ENCODE measurements around the gene CCDC7. TPM values are rescaled to one million over a fixed set of nuclear protein-coding genes. Genes with fewer than 3 reads are reported as not detected.
A peak's percentile ranks its signal among the peaks of the same experiment; 100 is the strongest.
"Not testable (repeated sequence)": the region's sequence is repeated elsewhere in the genome, so short reads cannot be mapped to it uniquely, and the experiment has no call there.

The CCDC7 gene
- total and polyA plus RNA-seq, 5 experiments from 2014 or later, result 8.9 to 94.5 (median 26.0) TPM

DNA sequence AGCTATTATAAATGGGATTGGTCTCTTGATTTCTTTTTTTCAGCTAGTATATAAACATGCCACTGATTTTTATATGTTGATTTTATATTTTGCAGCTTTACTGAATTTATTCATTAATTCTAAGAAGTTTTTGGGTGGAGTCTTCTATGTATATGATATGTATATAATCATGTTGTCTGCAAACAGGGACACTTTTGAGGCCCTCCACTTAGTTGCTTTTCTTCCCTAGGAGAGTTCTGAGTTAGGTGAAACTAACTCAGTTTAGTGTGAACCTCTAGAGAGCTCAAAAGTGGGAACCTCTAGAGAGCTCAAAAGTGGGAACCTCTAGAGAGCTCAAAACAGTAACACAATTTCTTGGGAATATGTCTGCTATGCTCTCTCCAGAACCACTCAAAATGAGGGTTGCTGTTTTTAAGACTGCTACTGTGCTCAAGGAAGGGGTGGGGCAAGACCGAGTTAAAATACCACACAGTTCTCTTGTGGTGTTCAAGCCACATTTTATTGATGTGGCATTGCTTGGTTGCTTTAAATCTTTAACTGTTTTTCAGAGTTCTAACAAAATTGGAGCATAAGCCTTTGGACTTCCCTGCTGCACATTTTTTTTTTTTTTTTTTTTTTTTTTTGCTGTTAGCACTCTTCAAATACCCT is 13.2 kb downstream of the CCDC7 start:
- ATAC-seq, result peak; percentile 98 to 100
- peaks cover 19 to 42% (median 38%) of the 10 kb centered on the region in 4 donors for H3K4me1 Mint-ChIP-seq
- H3K4me3 Mint-ChIP-seq, result peak overlapping the region; percentile 44 to 78 (median 64)
- H3K27me3 Mint-ChIP-seq, result no peaks in the 10 kb centered on the region
- peak in 9 of 10 donors; percentile 27 to 89 (median 77) for DNase-seq
- H3K9me3 Mint-ChIP-seq, result no peaks in the 10 kb centered on the region
- peak overlapping the region; percentile 17 to 91 (median 86) for H3K27ac Mint-ChIP-seq
- POLR2A ChIA-PET, result interaction anchor here (0.7 to 3.3 kb wide), 6 partner anchors 9 to 407 kb away, joined by 5 to 27 read pairs (median 6); partner anchors contain the start of gene CCDC7
- H3K36me3 Mint-ChIP-seq, result peaks cover 7 to 26% (median 22%) of the 10 kb centered on the region in 3 donors

DNA sequence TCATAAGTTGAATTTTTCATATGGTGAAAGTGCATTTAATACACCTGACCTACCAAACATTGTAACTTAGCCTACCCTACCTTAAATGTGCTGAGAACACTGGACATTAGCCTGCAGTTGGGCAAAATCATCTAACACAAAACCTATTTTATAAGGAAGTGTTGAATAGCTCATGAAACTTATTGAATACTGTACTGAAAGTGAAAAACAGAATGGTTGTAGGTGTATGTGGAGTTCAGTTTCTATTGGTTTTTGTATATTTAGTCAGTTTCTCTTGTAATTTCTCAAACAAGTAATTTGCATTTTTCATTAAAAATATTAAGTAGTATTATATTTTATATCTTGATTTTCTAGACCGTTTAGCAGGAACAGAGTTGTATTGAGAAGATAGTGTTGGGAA is 15.3 kb downstream of the CCDC7 start:
- ATAC-seq (no peak), DNase-seq (no peak)
- POLR2A ChIA-PET, result interaction anchor here (3.3 kb wide), 1 partner anchor 15 kb away, joined by 27 read pairs; the partner anchor contains the start of gene CCDC7
- no peaks in the 10 kb centered on the region for H3K9me3 Mint-ChIP-seq
- no peaks in the 10 kb centered on the region for H3K27me3 Mint-ChIP-seq
- peaks cover 15 to 20% (median 19%) of the 10 kb centered on the region in 3 donors for H3K36me3 Mint-ChIP-seq
- peak overlapping the region in 1 of 10 donors; percentile 51 for H3K27ac Mint-ChIP-seq
- H3K4me1 Mint-ChIP-seq, result peaks cover 16 to 44% (median 41%) of the 10 kb centered on the region in 4 donors
- H3K4me3 Mint-ChIP-seq, result no peak overlapping the region

DNA sequence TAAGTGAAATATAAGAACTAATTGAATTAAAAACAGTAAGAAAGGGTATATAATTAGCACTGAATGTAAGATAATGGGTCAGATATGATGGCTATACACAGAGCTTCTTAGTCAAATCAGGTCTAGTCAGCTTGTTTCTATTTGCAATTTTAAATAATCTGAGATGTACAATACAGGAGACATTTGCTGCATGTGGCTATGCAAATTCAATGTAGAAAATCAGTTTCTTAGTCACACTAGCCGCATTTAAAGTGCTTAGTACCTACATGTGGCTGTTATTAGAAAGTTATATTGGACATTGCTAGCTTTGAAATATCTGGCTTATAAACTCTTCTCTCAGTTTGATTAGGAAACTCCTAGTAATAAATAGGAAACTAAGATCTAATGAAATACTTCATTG is 25.3 kb downstream of the CCDC7 start:
- Mint-ChIP-seq H3K27ac (no peak overlapping the region), H3K36me3 (peaks cover 12 to 70% (median 59%) of the 10 kb centered on the region in 3 donors), H3K4me1 (peaks cover 0 to 12% (median 4%) of the 10 kb centered on the region in 4 donors), H3K9me3 (no peaks in the 10 kb centered on the region), H3K27me3 (no peaks in the 10 kb centered on the region), H3K4me3 (no peak overlapping the region)
- POLR2A ChIA-PET, result no interaction called here
- DNase-seq (no peak), ATAC-seq (no peak)

DNA sequence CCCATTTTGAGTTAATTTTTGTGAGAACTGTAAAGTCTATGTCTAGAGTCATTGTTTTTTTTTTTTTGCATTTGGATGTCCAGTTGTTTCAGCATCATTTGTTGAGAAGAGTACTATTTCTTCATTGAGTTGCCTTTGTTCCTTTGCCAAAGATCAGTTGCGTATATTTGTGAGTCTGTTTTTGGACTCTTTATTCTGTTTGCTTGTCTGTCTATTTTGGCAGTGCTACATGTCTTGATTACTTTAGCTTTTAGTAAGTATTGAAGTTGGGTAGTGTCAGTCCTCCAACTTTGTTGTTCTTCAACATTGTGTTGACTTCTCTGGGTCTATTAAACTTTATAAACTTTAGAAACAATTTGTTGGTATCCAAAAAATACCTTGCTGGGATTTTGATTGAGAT is 31.6 kb downstream of the CCDC7 start:
- H3K27ac Mint-ChIP-seq, result no peak overlapping the region
- peaks cover 40 to 75% (median 72%) of the 10 kb centered on the region in 3 donors for H3K36me3 Mint-ChIP-seq

DNA sequence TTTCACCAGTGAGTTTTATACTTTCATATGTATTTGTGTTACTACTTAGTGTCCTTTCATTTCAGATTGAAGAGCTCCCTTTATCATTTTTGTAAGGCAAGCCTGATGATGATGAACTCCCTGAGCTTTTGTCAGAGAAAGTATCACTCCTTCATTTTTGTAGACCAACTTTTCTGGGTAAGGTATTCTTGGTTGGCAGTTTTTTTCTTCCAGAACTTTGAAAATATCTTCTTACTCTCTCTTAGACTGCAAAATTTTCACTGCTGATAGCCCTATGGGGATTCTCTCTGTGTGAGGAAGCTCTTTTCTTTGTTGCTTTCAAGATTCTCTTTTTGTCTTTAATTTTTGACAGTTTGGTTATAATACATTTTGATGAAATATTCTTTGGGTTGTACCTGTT is 35.7 kb downstream of the CCDC7 start:
- H3K9me3 Mint-ChIP-seq, result peaks cover 9 to 55% (median 21%) of the 10 kb centered on the region in 9 donors
- H3K27ac Mint-ChIP-seq, result no peak overlapping the region
- H3K4me1 Mint-ChIP-seq, result peaks cover 0 to 20% (median 4%) of the 10 kb centered on the region in 4 donors
- POLR2A ChIA-PET, result no interaction called here
- DNase-seq (no peak), ATAC-seq (no peak)
- H3K4me3 Mint-ChIP-seq, result no peak overlapping the region
- H3K27me3 Mint-ChIP-seq, result no peaks in the 10 kb centered on the region
- peaks cover 34 to 83% (median 76%) of the 10 kb centered on the region in 3 donors for H3K36me3 Mint-ChIP-seq

More for the DNA sequence above, 31.6 kb downstream of the CCDC7 start:
- Mint-ChIP-seq H3K4me3 (no peak overlapping the region), H3K9me3 (peaks cover 6 to 34% (median 17%) of the 10 kb centered on the region in 9 donors), H3K4me1 (peaks cover 0 to 9% (median 2%) of the 10 kb centered on the region in 4 donors), H3K27me3 (no peaks in the 10 kb centered on the region)
- DNase-seq (no peak), ATAC-seq (no peak)
- POLR2A ChIA-PET, result no interaction called here

DNA sequence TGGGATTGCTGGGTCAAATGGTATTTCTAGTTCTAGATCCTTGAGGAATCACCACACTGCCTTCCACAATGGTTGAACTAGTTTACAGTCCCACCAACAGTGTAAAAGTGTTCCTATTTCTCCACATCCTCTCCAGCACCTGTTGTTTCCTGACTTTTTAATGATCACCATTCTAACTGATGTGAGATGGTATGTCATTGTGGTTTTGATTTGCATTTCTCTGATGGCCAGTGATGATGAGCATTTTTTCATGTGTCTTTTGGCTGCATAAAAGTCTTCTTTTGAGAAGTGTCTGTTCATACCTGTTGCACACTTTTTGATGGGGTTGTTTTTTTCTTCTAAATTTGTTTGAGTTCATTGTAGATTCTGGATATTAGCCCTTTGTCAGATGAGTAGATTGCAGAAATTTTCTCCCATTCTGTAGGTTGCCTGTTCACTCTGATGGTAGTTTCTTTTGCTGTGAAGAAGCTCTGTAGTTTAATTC is 37.1 kb downstream of the CCDC7 start:
- ATAC-seq, H3K27me3 Mint-ChIP-seq, POLR2A ChIA-PET, H3K27ac Mint-ChIP-seq, DNase-seq, H3K4me3 Mint-ChIP-seq: not testable (repeated sequence)
- H3K9me3 Mint-ChIP-seq, result peaks cover 9 to 62% (median 30%) of the 10 kb centered on the region in 9 donors
- peaks cover 0 to 20% (median 5%) of the 10 kb centered on the region in 4 donors for H3K4me1 Mint-ChIP-seq
- peaks cover 37 to 83% (median 78%) of the 10 kb centered on the region in 3 donors for H3K36me3 Mint-ChIP-seq

DNA sequence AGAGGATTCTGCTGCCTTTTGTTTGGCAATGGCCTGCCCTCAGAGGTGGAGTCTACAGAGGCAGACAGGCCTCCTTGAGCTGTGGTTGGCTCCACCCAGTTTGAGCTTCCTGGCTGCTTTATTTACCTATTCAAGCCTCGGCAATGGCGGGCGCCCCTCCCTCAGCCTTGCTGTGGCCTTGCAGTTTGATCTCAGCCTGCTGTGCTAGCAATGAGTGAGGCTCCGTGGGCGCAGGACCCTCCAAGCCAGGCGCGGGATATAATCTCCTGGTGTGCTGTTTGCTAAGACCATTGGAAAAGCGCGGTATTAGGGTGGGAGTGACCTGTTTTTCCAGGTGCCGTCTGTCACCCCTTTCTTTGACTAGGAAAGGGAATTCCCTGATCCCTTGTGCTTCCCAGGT is 42.1 kb downstream of the CCDC7 start:
- H3K27me3 Mint-ChIP-seq, DNase-seq, H3K4me3 Mint-ChIP-seq, ATAC-seq, H3K27ac Mint-ChIP-seq: not testable (repeated sequence)
- Mint-ChIP-seq H3K4me1 (peaks cover 16 to 31% (median 26%) of the 10 kb centered on the region in 4 donors), H3K36me3 (peaks cover 41 to 77% (median 72%) of the 10 kb centered on the region in 3 donors), H3K9me3 (peaks cover 0 to 38% (median 19%) of the 10 kb centered on the region in 9 donors)
- POLR2A ChIA-PET, result interaction anchor here (0.6 kb wide), 1 partner anchor 22 kb away, joined by 4 read pairs; no protein-coding TSS in a partner anchor

DNA sequence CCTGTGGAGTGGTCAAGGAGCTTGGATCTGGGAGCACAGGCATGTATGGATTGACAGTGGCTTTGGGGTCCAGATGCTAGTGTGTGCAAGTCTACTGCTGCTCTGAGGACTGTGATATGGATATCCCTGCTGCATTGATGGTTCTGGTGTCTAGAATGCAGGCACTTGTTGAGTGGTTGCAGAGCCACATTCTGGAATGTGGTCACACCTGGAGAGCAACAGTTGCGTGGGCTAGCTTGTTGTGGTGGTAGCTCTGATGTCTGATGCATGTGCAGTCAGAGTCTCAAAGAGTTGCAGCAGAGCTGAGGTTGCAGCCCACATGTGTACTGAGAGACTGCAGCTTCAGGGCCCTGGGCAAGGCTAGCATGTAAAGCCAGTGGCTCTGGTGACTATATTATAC is 43.2 kb downstream of the CCDC7 start:
- peak overlapping the region in 5 of 10 donors; percentile 6 to 85 (median 46) for H3K27ac Mint-ChIP-seq
- ATAC-seq (no peak), DNase-seq (no peak)
- POLR2A ChIA-PET, result interaction anchor here (1.1 kb wide), 1 partner anchor 43 kb away, joined by 4 read pairs; the partner anchor contains the start of gene CCDC7
- H3K4me3 Mint-ChIP-seq, result no peak overlapping the region
- H3K4me1 Mint-ChIP-seq, result peaks cover 16 to 31% (median 26%) of the 10 kb centered on the region in 4 donors
- H3K27me3 Mint-ChIP-seq, result no peaks in the 10 kb centered on the region
- peaks cover 0 to 29% (median 19%) of the 10 kb centered on the region in 9 donors for H3K9me3 Mint-ChIP-seq
- H3K36me3 Mint-ChIP-seq, result peaks cover 43 to 69% (median 68%) of the 10 kb centered on the region in 3 donors

DNA sequence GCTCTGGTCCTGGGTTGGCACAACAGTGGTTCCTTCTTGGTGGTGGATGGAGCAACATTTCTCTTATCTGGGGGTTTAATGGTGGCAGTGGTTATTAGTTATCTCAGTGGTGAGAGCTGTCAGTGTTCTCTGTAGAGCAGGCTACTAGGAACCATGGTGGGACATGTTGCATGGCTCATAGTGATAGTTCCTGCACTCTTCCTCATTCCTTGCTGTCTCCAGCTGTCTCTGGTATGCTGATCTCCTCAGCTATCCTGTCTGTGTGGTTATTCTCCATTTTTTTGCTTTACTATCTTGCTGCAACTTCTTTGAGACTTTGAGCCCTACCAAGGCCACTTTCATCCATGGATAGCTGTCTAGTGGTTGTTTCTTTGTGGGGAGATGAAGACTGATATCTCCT is 44.0 kb downstream of the CCDC7 start:
- peaks cover 47 to 67% (median 62%) of the 10 kb centered on the region in 3 donors for H3K36me3 Mint-ChIP-seq
- peak overlapping the region in 4 of 10 donors; percentile 8 to 85 (median 62) for H3K27ac Mint-ChIP-seq
- peaks cover 16 to 31% (median 26%) of the 10 kb centered on the region in 4 donors for H3K4me1 Mint-ChIP-seq
- no peaks in the 10 kb centered on the region for H3K27me3 Mint-ChIP-seq
- ATAC-seq (no peak), DNase-seq (no peak)
- H3K4me3 Mint-ChIP-seq, result peak overlapping the region in 1 of 10 donors; percentile 7
- H3K9me3 Mint-ChIP-seq, result peaks cover 0 to 22% (median 19%) of the 10 kb centered on the region in 9 donors
- POLR2A ChIA-PET, result no interaction called here

DNA sequence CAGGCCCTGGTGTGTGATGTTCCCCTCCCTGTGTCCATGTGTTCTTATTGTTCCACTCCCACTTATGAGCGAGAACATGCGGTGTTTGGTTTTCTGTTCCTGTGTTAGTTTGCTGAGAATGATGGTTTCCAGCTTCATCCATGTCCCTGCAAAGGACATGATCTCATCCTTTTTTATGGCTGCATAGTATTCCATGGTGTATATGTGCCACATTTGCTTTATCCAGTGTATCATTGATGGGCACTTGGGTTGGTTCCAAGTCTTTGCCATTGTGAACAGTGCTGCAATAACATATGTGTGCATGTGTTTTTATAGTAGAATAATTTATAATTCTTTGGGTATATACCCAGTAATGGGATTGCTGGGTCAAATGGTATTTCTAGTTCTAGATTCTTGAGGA is 48.6 kb downstream of the CCDC7 start:
- H3K27ac Mint-ChIP-seq, H3K4me3 Mint-ChIP-seq, POLR2A ChIA-PET, DNase-seq, ATAC-seq, H3K27me3 Mint-ChIP-seq: not testable (repeated sequence)
- Mint-ChIP-seq H3K4me1 (peaks cover 13 to 28% (median 20%) of the 10 kb centered on the region in 4 donors), H3K9me3 (peaks cover 2 to 31% (median 11%) of the 10 kb centered on the region in 9 donors), H3K36me3 (peaks cover 33 to 75% (median 56%) of the 10 kb centered on the region in 3 donors)

DNA sequence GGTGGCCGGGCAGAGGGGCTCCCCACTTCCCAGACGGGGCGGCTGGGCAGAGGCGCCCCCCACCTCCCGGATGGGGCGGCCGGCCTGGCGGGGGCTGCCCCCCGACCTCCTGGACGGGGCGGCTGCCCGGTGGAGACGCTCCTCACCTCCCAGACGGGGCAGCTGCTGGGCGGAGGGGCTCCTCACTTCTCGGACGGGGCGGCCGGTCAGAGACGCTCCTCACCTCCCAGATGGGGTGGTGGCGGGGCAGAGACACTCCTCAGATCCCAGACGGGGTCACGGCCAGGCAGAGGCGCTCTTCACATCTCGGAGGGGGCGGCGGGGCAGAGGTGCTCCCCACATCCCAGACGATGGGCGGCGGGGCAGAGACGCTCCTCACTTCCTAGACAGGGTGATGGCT is 54.2 kb downstream of the CCDC7 start:
- H3K27me3 Mint-ChIP-seq, H3K27ac Mint-ChIP-seq, POLR2A ChIA-PET, H3K4me3 Mint-ChIP-seq, ATAC-seq, DNase-seq: not testable (repeated sequence)
- peaks cover 29 to 72% (median 69%) of the 10 kb centered on the region in 3 donors for H3K36me3 Mint-ChIP-seq
- peaks cover 3 to 40% (median 11%) of the 10 kb centered on the region in 9 donors for H3K9me3 Mint-ChIP-seq
- H3K4me1 Mint-ChIP-seq, result peaks cover 7 to 20% (median 13%) of the 10 kb centered on the region in 4 donors

DNA sequence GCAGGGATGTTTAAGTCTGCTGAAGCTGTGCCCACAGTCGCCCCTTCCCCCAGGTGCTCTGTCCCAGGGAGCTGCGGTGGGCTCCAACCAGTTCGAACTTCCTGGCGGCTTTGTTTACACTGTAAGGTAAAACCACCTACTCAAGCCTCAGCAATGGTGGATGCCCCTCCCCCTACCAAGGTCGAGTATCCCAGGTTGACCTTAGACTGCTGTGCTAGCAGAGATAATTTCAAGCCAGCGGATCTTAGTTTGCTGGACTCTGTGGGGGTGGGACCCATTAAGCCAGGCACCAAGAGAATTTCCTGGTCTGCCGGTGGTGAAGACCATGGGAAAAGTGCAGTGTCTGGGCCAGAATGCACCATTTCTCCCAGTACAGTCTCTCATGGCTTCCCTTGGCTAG is 56.0 kb downstream of the CCDC7 start:
- ATAC-seq (no peak), DNase-seq (no peak)
- POLR2A ChIA-PET, result no interaction called here
- Mint-ChIP-seq H3K4me1 (peaks cover 6 to 20% (median 9%) of the 10 kb centered on the region in 4 donors), H3K27me3 (no peaks in the 10 kb centered on the region), H3K36me3 (peaks cover 22 to 59% (median 57%) of the 10 kb centered on the region in 3 donors), H3K4me3 (no peak overlapping the region), H3K27ac (no peak overlapping the region), H3K9me3 (peaks cover 0 to 32% (median 11%) of the 10 kb centered on the region in 9 donors)
